IPS-20b (cell line): Measurements from ENCODE around the gene USP12.

Source experiments
- H3K27ac ChIP-seq: one replicate; pipeline ENCODE4 v1.5.1; 2013; ENCODE audit warnings: low read length
- H3K27me3 ChIP-seq: 2 replicates; pipeline ENCODE4 v1.6.1; 2013; ENCODE audit warnings: mild to moderate bottlenecking, low read length, inconsistent platforms; ENCODE audit not compliant: insufficient read depth
- H3K36me3 ChIP-seq: 2 replicates; pipeline ENCODE4 v1.6.1; 2013; ENCODE audit warnings: low read depth, mild to moderate bottlenecking, inconsistent platforms, low read length, moderate library complexity; ENCODE audit not compliant: insufficient read depth
- H3K4me1 ChIP-seq: 2 replicates; pipeline ENCODE4 v1.6.1; 2013; ENCODE audit warnings: mild to moderate bottlenecking, control low read depth, inconsistent platforms, low read length, moderate library complexity; ENCODE audit not compliant: insufficient read depth
- H3K4me3 ChIP-seq: 2 replicates; pipeline ENCODE4 v1.5.1; 2013; ENCODE audit warnings: mild to moderate bottlenecking, low read length, inconsistent platforms
- H3K9ac ChIP-seq: 2 replicates; pipeline ENCODE4 v1.6.1; 2013; ENCODE audit warnings: low read depth, mild to moderate bottlenecking, inconsistent platforms, low read length, moderate library complexity
- H3K9me3 ChIP-seq: 2 replicates; pipeline ENCODE4 v1.6.1; 2013; ENCODE audit warnings: mild to moderate bottlenecking, low read depth, low read length, inconsistent platforms; ENCODE audit not compliant: insufficient read depth

The USP12 gene

GRCh38 chr13:27038323-27038722 lies 133.3 kb downstream of the USP12 start:
- Histone ChIP-seq H3K9ac (no peak overlapping the region), H3K9me3 (no peaks in the 10 kb centered on the region), H3K27ac (no peak overlapping the region), H3K36me3 (no peaks in the 10 kb centered on the region), H3K27me3 (peaks cover 27% of the 10 kb centered on the region), H3K4me1 (peaks cover 20% of the 10 kb centered on the region), H3K4me3 (no peak overlapping the region)

GRCh38 chr13:27037571-27037970 lies 134.0 kb downstream of the USP12 start:
- H3K36me3 ChIP-seq, result no peaks in the 10 kb centered on the region
- H3K9ac ChIP-seq, result no peak overlapping the region
- H3K9me3 ChIP-seq, result no peaks in the 10 kb centered on the region
- H3K4me3 ChIP-seq, result no peak overlapping the region
- H3K27ac ChIP-seq, result no peak overlapping the region
- H3K27me3 ChIP-seq, result peaks cover 27% of the 10 kb centered on the region
- peaks cover 18% of the 10 kb centered on the region for H3K4me1 ChIP-seq

GRCh38 chr13:27037171-27037570 lies 134.4 kb downstream of the USP12 start:
- Histone ChIP-seq H3K9me3 (no peaks in the 10 kb centered on the region), H3K9ac (no peak overlapping the region), H3K4me1 (peaks cover 18% of the 10 kb centered on the region), H3K27ac (no peak overlapping the region), H3K36me3 (no peaks in the 10 kb centered on the region), H3K27me3 (peaks cover 27% of the 10 kb centered on the region), H3K4me3 (no peak overlapping the region)

GRCh38 chr13:27036236-27036981 lies 135.2 kb downstream of the USP12 start:
- Histone ChIP-seq H3K36me3 (no peaks in the 10 kb centered on the region), H3K9ac (no peak overlapping the region), H3K9me3 (no peaks in the 10 kb centered on the region), H3K4me3 (no peak overlapping the region), H3K27me3 (peaks cover 27% of the 10 kb centered on the region), H3K4me1 (peaks cover 18% of the 10 kb centered on the region), H3K27ac (no peak overlapping the region)

GRCh38 chr13:27035892-27036235 lies 135.7 kb downstream of the USP12 start:
- H3K4me1 ChIP-seq, result peaks cover 18% of the 10 kb centered on the region
- H3K27me3 ChIP-seq, result peaks cover 27% of the 10 kb centered on the region
- H3K9ac ChIP-seq, result no peak overlapping the region
- H3K27ac ChIP-seq, result no peak overlapping the region
- no peak overlapping the region for H3K4me3 ChIP-seq
- H3K36me3 ChIP-seq, result no peaks in the 10 kb centered on the region
- no peaks in the 10 kb centered on the region for H3K9me3 ChIP-seq

GRCh38 chr13:27034678-27035111 lies 136.9 kb downstream of the USP12 start:
- H3K27ac ChIP-seq, result no peak overlapping the region
- H3K27me3 ChIP-seq, result peaks cover 27% of the 10 kb centered on the region
- H3K9me3 ChIP-seq, result no peaks in the 10 kb centered on the region
- H3K4me1 ChIP-seq, result peaks cover 18% of the 10 kb centered on the region
- H3K4me3 ChIP-seq, result peak overlapping the region; percentile 86
- no peaks in the 10 kb centered on the region for H3K36me3 ChIP-seq
- peak overlapping the region; percentile 63; the same call in 1 of the 2 replicates for H3K9ac ChIP-seq

GRCh38 chr13:27028683-27029480 lies 142.7 kb downstream of the USP12 start:
- Histone ChIP-seq H3K9me3 (no peaks in the 10 kb centered on the region), H3K36me3 (no peaks in the 10 kb centered on the region), H3K9ac (no peak overlapping the region), H3K27ac (no peak overlapping the region), H3K4me3 (no peak overlapping the region), H3K27me3 (peaks cover 2% of the 10 kb centered on the region; the same call in 1 of the 2 replicates), H3K4me1 (no peaks in the 10 kb centered on the region)

- Histone ChIP-seq H3K27me3 (no peaks in the 10 kb centered on the region), H3K4me3 (no peak overlapping the region), H3K4me1 (0 out of 2 replicates have a peak, but pooled peaks cover 3% of the 10 kb centered on the region), H3K36me3 (no peaks in the 10 kb centered on the region), H3K27ac (no peak overlapping the region), H3K9me3 (no peaks in the 10 kb centered on the region), H3K9ac (no peak overlapping the region)
These were observed 144.4 kb downstream of the USP12 start for GRCh38 chr13:27027086-27027667.

- Histone ChIP-seq H3K9ac (no peak overlapping the region), H3K36me3 (no peaks in the 10 kb centered on the region), H3K27ac (no peak overlapping the region), H3K27me3 (no peaks in the 10 kb centered on the region), H3K4me3 (no peak overlapping the region), H3K4me1 (0 out of 2 replicates have a peak, but pooled peaks cover 3% of the 10 kb centered on the region), H3K9me3 (no peaks in the 10 kb centered on the region)
These were observed 145.2 kb downstream of the USP12 start for GRCh38 chr13:27026396-27026795.

GRCh38 chr13:27024776-27025492 lies 146.7 kb downstream of the USP12 start:
- no peak overlapping the region for H3K4me3 ChIP-seq
- no peaks in the 10 kb centered on the region for H3K27me3 ChIP-seq
- H3K36me3 ChIP-seq, result no peaks in the 10 kb centered on the region
- H3K4me1 ChIP-seq, result 0 out of 2 replicates have a peak, but pooled peaks cover 3% of the 10 kb centered on the region
- no peak overlapping the region for H3K27ac ChIP-seq
- no peaks in the 10 kb centered on the region for H3K9me3 ChIP-seq
- no peak overlapping the region for H3K9ac ChIP-seq

GRCh38 chr13:27024074-27024461 lies 147.5 kb downstream of the USP12 start:
- Histone ChIP-seq H3K27me3 (no peaks in the 10 kb centered on the region), H3K27ac (no peak overlapping the region), H3K4me1 (peaks cover 3% of the 10 kb centered on the region; the same call in 1 of the 2 replicates), H3K9me3 (no peaks in the 10 kb centered on the region), H3K4me3 (no peak overlapping the region), H3K9ac (no peak overlapping the region), H3K36me3 (no peaks in the 10 kb centered on the region)
